ENCODE data around the gene NRG4.
"Not testable (repeated sequence)": the region's sequence is repeated elsewhere in the genome, so short reads cannot be mapped to it uniquely, and the experiment has no call there.

The NRG4 gene

GRCh38 chr15:75992897-75993296, 19.3 kb downstream of the NRG4 start:
- no peak for DNase-seq

- no peak for DNase-seq
Observed at GRCh38 chr15:75989875-75990274, 22.3 kb downstream of the NRG4 start.

GRCh38 chr15:75989045-75989444, 23.2 kb downstream of the NRG4 start:
- no peak for DNase-seq

DNA sequence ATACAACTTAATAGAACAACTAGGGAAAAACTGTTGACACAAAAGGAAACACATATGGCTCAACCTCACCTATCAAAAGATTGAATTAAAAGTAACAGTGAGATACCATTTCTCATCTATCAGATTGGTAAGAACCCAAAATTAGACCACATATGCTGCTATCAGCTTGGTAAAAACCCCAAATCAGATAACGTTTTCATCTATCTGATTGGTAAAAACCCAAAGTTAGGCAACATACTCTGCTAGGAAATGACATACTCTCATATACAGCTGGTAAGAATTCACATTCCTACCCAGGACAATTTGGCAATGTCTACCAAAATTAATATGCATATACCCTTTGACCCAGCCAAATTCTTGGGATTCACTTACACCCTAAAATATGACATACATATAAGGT, 26.3 kb downstream of the NRG4 start:
- no peak for DNase-seq

DNA sequence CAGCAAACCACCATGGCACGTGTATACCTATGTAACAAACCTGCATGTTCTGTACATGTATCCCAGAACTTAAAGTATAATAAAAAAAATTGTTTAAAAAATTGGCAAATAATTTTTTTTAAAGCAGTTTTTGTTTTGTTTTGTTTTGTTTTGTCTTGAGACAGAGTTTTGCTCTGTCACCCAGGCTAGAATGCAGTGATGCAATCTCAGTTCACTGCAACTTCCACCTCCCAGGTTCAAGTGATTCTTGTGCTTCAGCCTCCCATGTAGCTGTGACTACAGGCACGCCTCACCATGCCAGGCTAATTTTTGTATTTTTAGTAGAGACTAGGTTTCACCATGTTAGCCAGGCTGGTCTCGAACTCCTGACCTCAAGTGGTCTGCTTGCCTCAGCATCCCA, 27.5 kb downstream of the NRG4 start:
- DNase-seq = not testable (repeated sequence)

GRCh38 chr15:75982468-75982867, 29.8 kb downstream of the NRG4 start:
- DNase-seq = no peak

DNA sequence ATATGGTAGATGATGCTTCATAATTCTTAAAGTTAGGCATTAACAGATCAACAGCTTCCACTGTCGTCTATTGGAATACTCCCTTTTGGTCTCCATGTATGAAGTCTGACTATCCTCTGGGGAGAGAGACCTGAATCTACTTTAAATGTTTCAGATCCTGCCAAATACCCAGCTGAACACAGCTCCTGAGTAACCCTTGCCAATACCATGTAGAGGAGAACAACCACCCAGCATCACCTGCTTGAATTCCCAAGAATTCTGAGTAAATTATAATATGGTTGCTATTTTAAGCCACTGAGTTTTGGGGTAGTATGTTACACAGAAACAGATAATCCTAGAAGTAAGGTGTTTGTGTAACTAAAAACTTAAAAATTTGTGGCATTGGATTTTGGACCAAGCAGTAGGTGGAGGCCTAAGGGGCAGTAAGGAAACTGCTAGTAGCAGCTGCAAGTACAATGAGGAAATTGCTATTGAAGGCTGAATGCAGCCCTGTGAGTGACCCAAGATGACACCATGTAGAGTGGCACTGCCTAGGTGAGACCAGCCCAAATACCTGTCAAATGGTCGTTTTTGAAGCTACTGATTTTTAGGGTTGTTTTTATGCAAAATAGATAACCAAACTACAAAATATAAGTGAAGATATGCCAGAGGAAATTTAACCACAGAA, 30.9 kb downstream of the NRG4 start:
- no peak for DNase-seq

DNA sequence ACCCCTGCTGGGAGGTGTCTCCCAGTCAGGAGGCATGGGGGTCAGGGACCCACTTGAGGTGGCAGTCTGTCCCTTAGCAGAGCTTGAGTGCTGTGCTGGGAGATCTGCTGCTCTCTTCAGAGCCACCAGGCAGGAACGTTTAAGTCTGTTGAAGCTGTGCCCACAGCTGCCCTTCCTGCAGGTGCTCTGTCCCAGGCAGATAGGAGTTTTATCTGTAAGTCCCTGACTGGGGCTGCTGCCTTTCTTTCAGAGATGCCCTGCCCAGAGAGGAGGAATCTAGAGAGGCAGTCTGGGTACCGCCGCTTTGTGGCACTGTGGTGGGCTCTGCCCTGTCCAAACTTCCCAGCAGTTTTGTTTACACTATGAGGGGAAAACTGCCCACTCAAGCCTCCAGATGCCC, 35.5 kb downstream of the NRG4 start:
- not testable (repeated sequence) for DNase-seq

- no peak for DNase-seq
Observed at GRCh38 chr15:75966073-75966472, 46.2 kb downstream of the NRG4 start.

GRCh38 chr15:75961331-75961730, 50.9 kb downstream of the NRG4 start:
- DNase-seq = no peak

- DNase-seq = no peak
Observed at GRCh38 chr15:75955720-75956119, 56.5 kb downstream of the NRG4 start.

- no peak for DNase-seq
Observed at GRCh38 chr15:75952525-75952924, 59.7 kb downstream of the NRG4 start.

DNA sequence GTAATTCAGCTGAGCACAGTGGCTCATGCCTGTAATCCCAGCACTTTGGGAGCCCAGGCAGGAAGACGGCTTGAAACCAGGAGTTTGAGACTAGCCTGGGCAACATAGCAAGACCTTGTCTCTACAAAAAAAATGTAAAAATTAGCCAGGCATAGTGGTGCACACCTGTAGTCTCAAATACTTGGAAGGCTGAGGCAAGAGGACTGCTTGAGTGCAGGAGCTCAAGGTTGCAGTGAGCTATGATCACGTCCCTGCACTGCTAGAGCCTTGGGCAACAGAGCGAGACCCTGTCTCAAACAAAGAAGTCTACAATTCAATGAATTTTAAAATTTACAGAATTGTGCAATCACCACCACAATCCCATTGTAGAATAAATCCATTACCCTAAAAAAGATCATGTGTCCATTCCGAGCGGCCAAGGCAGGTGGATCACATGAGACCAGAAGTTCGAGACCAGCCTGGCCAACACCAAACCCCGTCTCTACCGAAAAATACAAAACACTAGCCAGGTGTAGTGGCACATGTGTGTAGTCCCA, 63.4 kb downstream of the NRG4 start:
- DNase-seq = no peak

DNA sequence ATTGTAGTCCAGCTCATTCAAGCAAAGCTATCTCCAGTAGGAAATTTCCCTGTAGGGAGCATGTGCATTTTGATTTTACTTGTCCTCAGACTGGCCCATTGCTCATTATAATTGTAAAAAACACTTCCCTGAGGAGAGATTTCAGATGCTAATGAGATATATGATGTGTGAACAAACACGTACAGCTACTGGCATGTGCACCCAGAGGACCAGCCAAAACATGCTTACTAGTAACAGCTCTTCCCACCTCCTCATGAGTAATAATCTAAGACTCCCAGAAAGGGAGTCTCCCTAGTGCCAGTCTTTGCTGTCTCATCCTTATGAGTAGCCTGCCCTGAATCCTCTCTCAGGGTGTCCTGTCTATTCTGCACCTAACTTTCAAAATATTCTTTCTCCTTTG, 65.1 kb downstream of the NRG4 start:
- no peak for DNase-seq

GRCh38 chr15:75945953-75946352, 66.3 kb downstream of the NRG4 start:
- DNase-seq = no peak

DNA sequence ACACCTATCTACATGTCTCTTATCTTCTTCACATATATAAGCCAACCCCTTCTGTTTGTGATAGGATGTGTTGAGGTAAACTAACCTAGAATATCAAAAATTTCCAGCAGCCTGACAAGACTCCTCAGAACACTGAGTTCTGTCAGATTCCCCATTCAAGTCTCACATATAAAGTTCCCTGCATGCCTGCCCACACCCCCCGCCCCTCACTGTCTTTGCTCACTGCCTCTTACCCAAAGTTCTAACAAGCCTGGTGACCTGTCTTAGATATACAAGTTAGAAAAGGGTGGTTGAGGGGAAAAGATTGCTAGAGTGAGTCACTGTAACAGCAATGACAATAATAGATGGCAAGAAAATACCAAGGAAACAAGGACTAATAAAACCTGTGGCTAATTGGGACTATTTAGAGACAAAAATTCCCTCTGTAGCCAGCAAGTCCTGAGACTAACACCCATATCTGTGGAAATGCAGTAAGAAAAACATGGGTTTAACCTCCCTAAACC, 68.5 kb downstream of the NRG4 start:
- no peak for DNase-seq

GRCh38 chr15:75943246-75943645, 69.0 kb downstream of the NRG4 start:
- DNase-seq = no peak

DNA sequence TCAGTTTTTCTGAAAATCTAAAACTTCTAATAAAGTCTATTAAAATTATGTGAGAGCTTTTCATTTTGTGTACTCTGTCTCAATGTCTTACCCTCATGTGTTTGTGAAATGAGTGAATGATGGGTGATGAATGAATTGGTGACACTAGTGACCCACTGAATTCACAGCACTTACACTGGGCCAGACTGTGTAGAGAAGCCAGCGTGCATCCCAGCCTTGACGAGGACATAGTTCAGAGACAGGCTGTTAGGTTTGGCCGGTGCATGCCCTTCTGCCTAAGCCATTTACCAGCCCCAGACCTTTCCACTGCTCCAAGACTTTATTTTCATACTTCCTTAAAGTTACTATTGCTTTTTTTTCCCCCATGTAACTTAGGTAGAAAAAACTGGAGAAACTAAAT, 69.8 kb downstream of the NRG4 start:
- DNase-seq = no peak

DNA sequence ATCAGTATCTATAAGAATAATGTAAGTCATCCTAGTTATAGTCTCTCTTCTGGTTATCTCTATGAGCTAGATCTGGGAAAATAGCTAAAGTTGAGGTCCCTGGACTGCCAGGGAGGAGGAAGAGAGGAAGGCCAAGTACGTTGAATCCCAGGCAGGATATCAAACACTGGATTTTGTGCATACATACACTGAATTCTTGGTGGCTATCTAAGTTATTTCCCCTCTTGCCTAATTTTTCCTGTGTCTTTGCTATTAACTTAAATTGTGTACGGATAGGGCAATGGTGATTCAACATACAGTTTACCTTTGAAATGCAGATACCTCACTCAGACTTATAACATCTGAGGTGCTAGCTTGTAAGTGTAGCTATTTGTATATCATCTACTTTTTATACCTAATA, 81.4 kb downstream of the NRG4 start:
- no peak for DNase-seq

GRCh38 chr15:75929799-75930565, 82.2 kb downstream of the NRG4 start:
- no peak for DNase-seq

DNA sequence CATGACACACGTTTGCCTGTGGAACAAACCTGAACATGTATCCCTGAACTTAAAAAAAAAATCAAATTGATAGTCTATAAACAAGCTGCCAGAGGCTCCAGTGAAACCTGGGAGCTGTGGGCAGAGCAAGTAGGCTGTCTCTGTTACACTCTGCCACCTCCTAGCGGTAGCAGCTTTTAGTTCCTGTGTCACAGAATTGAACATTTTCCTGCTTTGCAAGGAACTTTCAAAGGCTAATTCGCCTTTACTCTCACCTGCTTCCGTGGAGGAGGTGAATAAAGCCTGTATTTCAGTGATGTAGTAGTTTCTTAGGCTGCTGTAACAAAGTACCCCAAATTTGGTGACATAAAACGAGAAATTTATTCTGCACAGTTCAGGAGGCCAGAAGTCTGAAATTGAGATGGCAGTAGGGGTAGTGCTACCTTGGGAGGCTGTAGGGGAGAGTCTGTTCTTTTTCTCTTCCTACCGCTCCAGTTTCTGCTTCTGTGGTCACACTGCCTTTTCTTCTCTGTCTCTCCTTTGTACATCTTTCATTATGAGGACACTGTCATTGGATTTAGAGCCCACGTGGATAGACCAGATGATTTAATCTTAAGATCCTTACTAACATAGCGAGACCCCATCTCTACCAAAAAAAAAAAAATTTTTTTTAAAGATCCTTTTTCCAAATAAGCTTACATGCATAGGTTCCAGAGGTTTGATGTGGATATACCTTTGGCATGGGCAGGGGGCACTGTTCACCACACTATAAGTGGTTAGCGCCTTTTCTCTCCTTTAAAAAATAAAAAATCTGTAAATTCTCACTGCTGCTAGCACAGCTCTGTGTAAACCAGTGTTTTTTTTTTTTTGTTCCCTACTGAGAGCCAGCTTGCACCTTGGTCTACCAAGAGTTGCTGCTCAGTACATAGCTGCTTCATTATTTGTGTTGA, 83.3 kb downstream of the NRG4 start:
- no peak for DNase-seq

DNA sequence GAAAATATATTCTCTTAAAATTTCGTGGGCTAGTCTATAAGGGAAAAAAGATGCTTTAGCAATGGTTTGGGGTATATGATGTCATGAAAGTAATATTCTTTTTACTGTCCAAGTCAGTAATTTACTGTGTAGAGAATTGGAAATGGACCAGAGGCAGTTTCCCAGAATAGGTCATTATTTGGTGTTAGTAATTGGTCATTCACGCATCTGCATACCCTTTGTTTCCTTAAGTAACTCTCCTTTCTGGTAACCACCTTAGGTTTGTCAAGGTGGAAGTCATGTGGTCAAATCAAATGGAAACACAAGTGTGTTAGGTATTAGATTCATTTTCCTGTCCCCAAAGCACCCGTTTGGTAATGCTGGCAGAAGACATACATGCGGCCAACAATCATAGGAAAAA, 84.6 kb downstream of the NRG4 start:
- DNase-seq = no peak

DNA sequence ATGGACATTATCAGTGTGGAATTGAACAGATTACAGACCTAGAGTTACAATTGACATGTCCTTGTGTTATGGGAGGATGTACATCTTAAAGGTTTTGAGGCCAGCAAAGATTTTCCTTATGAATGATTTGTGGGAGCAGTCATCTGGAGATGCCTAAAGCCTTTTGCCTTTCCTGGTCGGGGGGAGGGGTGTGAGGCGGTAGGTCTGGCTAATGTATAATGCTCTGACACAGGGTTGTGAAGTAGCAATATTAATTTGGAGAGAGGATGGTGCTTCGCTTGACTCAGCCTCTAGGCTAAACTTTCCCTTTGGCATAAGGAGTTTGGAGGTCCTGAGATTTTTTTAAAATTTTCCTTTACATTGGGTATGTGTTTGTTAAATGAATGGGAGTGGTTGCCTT, 85.3 kb downstream of the NRG4 start:
- no peak for DNase-seq
